ENCODE measurements around the gene TRAPPC3L. TPM values are rescaled to one million over a fixed set of nuclear protein-coding genes. Genes with fewer than 3 reads are reported as not detected.

TRAPPC3L gene
- total and polyA plus RNA-seq, 2 of the 13 experiments (the other 11 are each of a cell fraction or from before 2014, with no cell fraction given): not detected

DNA sequence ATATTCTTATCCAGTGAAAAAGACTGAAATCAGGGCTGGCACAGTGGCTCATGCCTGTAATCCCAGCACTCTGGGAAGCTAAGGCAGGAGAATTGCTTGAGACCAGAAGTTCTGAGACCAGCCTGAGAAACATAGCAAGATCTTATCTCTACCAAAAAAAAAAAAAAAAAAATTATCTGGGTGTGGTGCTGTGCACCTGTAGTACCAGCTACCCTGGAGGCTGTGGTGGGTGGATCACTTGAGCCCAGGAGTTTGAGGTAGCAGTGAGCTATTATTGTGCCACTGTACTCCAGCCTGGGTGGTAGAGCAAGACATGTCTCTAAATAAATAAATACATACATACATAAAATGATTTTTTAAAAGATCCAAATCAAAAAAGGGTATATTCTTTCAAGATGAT lies 78.0 kb downstream of the TRAPPC3L start:
- no TSS peak for BruUV-seq (replicated peaks)
- CTCF ChIA-PET (ENCODE audit: low intra/inter-chr PET ratio, low total read pairs): no interaction called here

More for the DNA sequence above, 78.0 kb downstream of the TRAPPC3L start:
- in situ Hi-C loops (cut with HindIII; ENCODE audit: extremely low pct_ligation_motif_present, low pct_unique_long_range_greater_than_20kb) (no loop called here), intact Hi-C loops (cut with micrococcal nuclease; ENCODE audit: unreplicated experiment) (no loop called here)
- POLR2A ChIA-PET: no interaction called here
- FAIRE-seq: no peak
- ATAC-seq: no peak
- Histone ChIP-seq H3K27me3 (ENCODE audit: control insufficient read depth in 1 of 2, insufficient read depth in 2 of 2, low read length in 2 of 2) (peaks cover 0 to 20% of the 10 kb centered on the region in 2 experiments; a peak in 3 of 5 replicates), H3K4me2 (ENCODE audit: low read depth, low read length) (no peak overlapping the region), H3K27ac (ENCODE audit: extremely low read length, insufficient read depth, low read length) (no peak overlapping the region), H3K79me2 (ENCODE audit: insufficient read depth, low read length) (no peaks in the 10 kb centered on the region), H2AFZ (ENCODE audit: low read length) (no peak overlapping the region), H3K36me3 (replicated peaks in 1 of 2; ENCODE audit: control insufficient read depth in 1 of 2, insufficient read depth in 2 of 2, low read length in 2 of 2) (no peaks in the 10 kb centered on the region), H4K20me1 (ENCODE audit: insufficient read depth, low read length) (no peaks in the 10 kb centered on the region), H3K4me3 (replicated peaks in 1 of 3; ENCODE audit: insufficient read depth in 1 of 3, low read depth in 2 of 3, low read length in 3 of 3) (no peak overlapping the region), H3K4me1 (ENCODE audit: insufficient read depth, low read length) (no peaks in the 10 kb centered on the region), H3K9ac (ENCODE audit: insufficient read depth, low read depth, low read length) (no peak overlapping the region), H3K9me3 (ENCODE audit: low read length) (no peaks in the 10 kb centered on the region)
- no peak for DNase-seq (ENCODE audit: low spot score)
- TF ChIP-seq ZMAT3 (CRISPR knock-in tag; conservative IDR thresholded peaks at IDR 0.05) (no peak), EZH2 (conservative IDR thresholded peaks at IDR 0.05; ENCODE audit: low read depth, low read length) (no peak), ZNF83 (CRISPR knock-in tag; IDR thresholded peaks at IDR 0.05; ENCODE audit: borderline replicate concordance) (no peak), NKX3-1 (CRISPR knock-in tag; IDR thresholded peaks at IDR 0.05) (no peak), ZNF772 (CRISPR knock-in tag; IDR thresholded peaks at IDR 0.05) (no peak), CENPX (CRISPR knock-in tag; IDR thresholded peaks at IDR 0.05) (no peak)
- TF ChIP-seq, protein P1, sequence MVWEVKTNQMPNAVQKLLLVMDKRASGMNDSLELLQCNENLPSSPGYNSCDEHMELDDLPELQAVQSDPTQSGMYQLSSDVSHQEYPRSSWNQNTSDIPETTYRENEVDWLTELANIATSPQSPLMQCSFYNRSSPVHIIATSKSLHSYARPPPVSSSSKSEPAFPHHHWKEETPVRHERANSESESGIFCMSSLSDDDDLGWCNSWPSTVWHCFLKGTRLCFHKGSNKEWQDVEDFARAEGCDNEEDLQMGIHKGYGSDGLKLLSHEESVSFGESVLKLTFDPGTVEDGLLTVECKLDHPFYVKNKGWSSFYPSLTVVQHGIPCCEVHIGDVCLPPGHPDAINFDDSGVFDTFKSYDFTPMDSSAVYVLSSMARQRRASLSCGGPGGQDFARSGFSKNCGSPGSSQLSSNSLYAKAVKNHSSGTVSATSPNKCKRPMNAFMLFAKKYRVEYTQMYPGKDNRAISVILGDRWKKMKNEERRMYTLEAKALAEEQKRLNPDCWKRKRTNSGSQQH (CRISPR knock-in tag; IDR thresholded peaks at IDR 0.05; ENCODE audit: low read depth): no peak
- TF ChIP-seq, protein P2, sequence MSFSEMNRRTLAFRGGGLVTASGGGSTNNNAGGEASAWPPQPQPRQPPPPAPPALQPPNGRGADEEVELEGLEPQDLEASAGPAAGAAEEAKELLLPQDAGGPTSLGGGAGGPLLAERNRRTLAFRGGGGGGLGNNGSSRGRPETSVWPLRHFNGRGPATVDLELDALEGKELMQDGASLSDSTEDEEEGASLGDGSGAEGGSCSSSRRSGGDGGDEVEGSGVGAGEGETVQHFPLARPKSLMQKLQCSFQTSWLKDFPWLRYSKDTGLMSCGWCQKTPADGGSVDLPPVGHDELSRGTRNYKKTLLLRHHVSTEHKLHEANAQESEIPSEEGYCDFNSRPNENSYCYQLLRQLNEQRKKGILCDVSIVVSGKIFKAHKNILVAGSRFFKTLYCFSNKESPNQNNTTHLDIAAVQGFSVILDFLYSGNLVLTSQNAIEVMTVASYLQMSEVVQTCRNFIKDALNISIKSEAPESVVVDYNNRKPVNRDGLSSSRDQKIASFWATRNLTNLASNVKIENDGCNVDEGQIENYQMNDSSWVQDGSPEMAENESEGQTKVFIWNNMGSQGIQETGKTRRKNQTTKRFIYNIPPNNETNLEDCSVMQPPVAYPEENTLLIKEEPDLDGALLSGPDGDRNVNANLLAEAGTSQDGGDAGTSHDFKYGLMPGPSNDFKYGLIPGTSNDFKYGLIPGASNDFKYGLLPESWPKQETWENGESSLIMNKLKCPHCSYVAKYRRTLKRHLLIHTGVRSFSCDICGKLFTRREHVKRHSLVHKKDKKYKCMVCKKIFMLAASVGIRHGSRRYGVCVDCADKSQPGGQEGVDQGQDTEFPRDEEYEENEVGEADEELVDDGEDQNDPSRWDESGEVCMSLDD (CRISPR knock-in tag; IDR thresholded peaks at IDR 0.05; ENCODE audit: borderline replicate concordance): no peak

All from HepG2 (cell line).